PFSK-1 (cell line): Measurements from ENCODE around the gene CLIC5.

Experiments
- POLR2AphosphoS5 ChIP-seq: IDR thresholded peaks from 2 replicates; pipeline ENCODE4 v1.6.1; 2012; ENCODE audit warnings: low read depth, mild to moderate bottlenecking, control low read depth, low read length, moderate library complexity
- REST ChIP-seq, 2 experiments: IDR thresholded peaks; 2 replicates each; pipeline versions ENCODE4 v1.6.1 to v1.8.0; 2011 to 2012; ENCODE audit warnings: low read depth in 2 of 2, low read length in 2 of 2, control low read depth in 1 of 2, inconsistent platforms in 1 of 2, mild to moderate bottlenecking in 1 of 2, moderate library complexity in 1 of 2; ENCODE audit not compliant: insufficient read depth in 1 of 2
- SIN3A ChIP-seq: IDR thresholded peaks from 2 replicates; pipeline ENCODE4 v1.6.1; 2012; ENCODE audit warnings: mild to moderate bottlenecking, low read length, moderate library complexity, borderline replicate concordance; ENCODE audit not compliant: insufficient read depth

- TF ChIP-seq SIN3A = no peak
- TF ChIP-seq REST (IDR thresholded peaks at IDR 0.05; ENCODE audit: insufficient read depth in 1 of 2, low read depth in 2 of 2, low read length in 2 of 2) = no peak
- TF ChIP-seq POLR2AphosphoS5 = no peak
Observed at GRCh38 chr6:45947807-45948206, 67.9 kb downstream of the CLIC5 start.
